ENCODE measurements around the gene GRPEL2.

GRPEL2 gene

DNA sequence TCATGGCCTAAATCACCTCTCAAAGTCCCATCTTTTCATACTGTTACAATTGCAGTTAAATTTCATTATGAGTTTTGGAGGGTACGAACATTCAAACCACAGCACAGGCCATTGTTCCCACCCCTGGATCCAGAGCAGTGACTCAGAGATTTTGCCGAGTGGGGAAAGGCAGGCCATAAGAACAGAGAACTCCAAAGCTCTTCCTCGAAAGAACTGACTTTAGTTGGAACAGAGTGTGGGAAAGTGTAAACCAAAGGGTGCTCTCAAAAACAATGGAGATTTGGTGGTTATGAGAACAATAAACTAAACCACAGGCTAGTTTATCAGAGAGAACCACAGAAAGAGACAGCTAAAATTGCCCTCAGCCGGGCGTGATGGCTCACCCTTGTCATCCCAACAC, 19.4 kb upstream of the GRPEL2 start:
- TF ChIP-seq CTCF (IDR thresholded peaks at IDR 0.05; ENCODE audit: low read depth, low read length) = no peak
- H3K4me3 ChIP-seq (ENCODE audit: low read depth, low read length) = no peak overlapping the region

GRCh38 chr5:149326611-149327010, 18.7 kb upstream of the GRPEL2 start:
- no peak for TF ChIP-seq CTCF (IDR thresholded peaks at IDR 0.05; ENCODE audit: low read depth, low read length)
- no peak overlapping the region for H3K4me3 ChIP-seq (ENCODE audit: low read depth, low read length)

DNA sequence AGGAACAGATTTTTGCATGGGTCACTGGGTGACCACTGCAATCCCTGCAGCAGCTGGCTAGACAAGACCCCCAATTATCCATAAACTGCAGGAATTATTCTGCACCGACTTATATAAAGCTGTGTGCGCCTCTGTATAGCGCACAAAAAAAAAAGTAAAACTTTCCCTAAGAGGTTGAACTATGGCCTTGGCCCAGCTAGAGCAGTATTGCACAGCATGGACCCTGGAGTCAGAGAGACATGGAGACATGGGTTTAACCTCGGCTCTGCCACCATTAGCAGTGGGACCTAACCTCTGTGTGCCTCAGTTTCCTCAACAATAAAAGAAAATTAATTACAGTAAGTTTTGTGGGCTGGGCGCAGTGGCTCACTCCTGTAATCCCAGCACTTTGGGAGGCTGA, 17.1 kb upstream of the GRPEL2 start:
- H3K4me3 ChIP-seq (ENCODE audit: low read depth, low read length) = no peak overlapping the region
- no peak for TF ChIP-seq CTCF (IDR thresholded peaks at IDR 0.05; ENCODE audit: low read depth, low read length)

DNA sequence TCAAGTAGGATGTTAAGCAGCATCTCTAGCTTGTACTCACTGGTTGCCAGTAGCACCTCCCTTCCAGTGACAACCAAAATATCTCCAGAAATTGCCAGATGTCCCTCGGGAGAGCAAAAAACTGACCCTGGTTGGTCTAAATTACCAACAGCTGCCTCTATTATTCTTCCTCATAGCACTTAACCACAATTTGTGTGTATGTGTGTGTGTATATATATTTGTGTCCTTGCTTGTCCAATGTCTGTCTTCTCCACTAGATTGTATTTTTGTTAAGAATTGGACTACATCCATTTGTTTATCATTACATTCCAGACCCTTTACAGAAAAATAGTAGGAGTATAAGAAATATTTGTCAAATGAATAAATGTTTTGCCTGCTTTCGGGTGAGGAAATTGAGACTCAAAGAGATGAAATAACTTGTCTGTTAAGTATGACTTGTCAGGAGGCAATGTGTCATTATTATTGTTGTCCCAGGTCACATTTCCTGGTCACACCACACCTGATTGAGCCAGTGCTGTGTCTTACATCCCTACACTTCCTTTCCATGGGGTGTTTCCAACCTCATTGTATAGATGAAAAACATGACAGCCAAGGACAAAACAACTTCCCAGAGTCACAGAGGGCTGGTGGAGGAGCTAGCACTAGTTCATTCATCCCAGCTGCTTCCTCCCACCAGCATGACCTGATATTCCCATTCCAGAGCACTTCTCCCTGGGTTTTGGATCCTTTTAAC, 11.4 kb upstream of the GRPEL2 start:
- no peak overlapping the region for H3K4me3 ChIP-seq (ENCODE audit: low read depth, low read length)
- TF ChIP-seq CTCF (IDR thresholded peaks at IDR 0.05; ENCODE audit: low read depth, low read length) = no peak

DNA sequence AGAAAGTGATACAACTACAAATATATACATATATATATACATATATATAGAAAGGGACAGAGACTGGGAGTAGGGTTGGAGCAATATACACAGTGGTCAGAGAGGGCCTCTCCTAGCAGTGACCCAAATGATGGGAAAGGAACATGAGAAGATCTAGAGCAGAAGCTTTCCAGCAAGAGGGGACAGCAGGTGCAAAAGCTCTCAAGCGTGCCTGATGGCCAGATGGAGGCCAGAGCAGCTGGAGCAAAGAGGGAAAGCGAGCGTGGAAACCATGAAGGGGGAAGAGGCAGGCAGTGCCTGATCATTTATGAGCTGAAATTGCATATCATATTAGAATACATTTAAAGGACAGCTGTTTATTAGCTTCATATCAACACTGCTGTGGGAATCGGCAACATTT, 7.6 kb upstream of the GRPEL2 start:
- no peak overlapping the region for H3K4me3 ChIP-seq (ENCODE audit: low read depth, low read length)
- TF ChIP-seq CTCF (IDR thresholded peaks at IDR 0.05; ENCODE audit: low read depth, low read length) = no peak

- no peak overlapping the region for H3K4me3 ChIP-seq (ENCODE audit: low read depth, low read length)
- no peak for TF ChIP-seq CTCF (IDR thresholded peaks at IDR 0.05; ENCODE audit: low read depth, low read length)
These were observed 6.9 kb upstream of the GRPEL2 start for GRCh38 chr5:149338364-149338763.

GRCh38 chr5:149340920-149341319, 4.4 kb upstream of the GRPEL2 start:
- TF ChIP-seq CTCF (IDR thresholded peaks at IDR 0.05; ENCODE audit: low read depth, low read length) = no peak
- no peak overlapping the region for H3K4me3 ChIP-seq (ENCODE audit: low read depth, low read length)
